Lung (tissue), 12 donors: ENCODE results near the gene LATS2. TPM values are rescaled to one million over a fixed set of nuclear protein-coding genes. Genes with fewer than 3 reads are reported as not detected.

ENCODE experiments used
- ATAC-seq: fragments of 200-7000 bp; cut with Tn5 transposase; one replicate; pipeline ENCODE4 v1.9.1; 2020; ENCODE audit warnings: moderate number of reproducible peaks; ENCODE audit not compliant: insufficient read depth, low FRiP score
- DNase-seq, 3 donors: peaks; one replicate each; pipeline ENCODE4 v3.0.0-alpha.2; 2013 to 2017
- H3K27ac ChIP-seq, 2 donors: one replicate each; pipeline ENCODE4 v1.5.1; 2013; ENCODE audit warnings: mild to moderate bottlenecking in 2 of 2, moderate library complexity in 2 of 2, control low read depth in 1 of 2, inconsistent platforms in 1 of 2, low read depth in 1 of 2, low read length in 1 of 2
- H3K27me3 ChIP-seq, 3 donors: one replicate each; pipeline ENCODE4 v1.5.1; 2013; ENCODE audit warnings: low read length in 2 of 3; ENCODE audit not compliant: control insufficient read depth in 3 of 3, insufficient read depth in 3 of 3
- H3K36me3 ChIP-seq, 4 donors: one replicate each; pipeline ENCODE4 v1.5.1; 2013; ENCODE audit warnings: low read length in 4 of 4, mild to moderate bottlenecking in 1 of 4, moderate library complexity in 1 of 4; ENCODE audit not compliant: control insufficient read depth in 4 of 4, insufficient read depth in 4 of 4
- H3K4me1 ChIP-seq, 5 donors: one replicate each; pipeline ENCODE4 v1.5.1; 2013; ENCODE audit warnings: low read length in 5 of 5, mild to moderate bottlenecking in 2 of 5, moderate library complexity in 1 of 5; ENCODE audit not compliant: control insufficient read depth in 5 of 5, insufficient read depth in 5 of 5
- H3K4me3 ChIP-seq: one replicate; pipeline ENCODE4 v1.5.1; 2013; ENCODE audit warnings: mild to moderate bottlenecking, control low read depth, moderate library complexity
- H3K9ac ChIP-seq, 2 donors: one replicate each; pipeline ENCODE4 v1.5.1; 2013; ENCODE audit warnings: low read length in 2 of 2, control low read depth in 1 of 2; ENCODE audit not compliant: insufficient read depth in 1 of 2
- H3K9me3 ChIP-seq, 4 donors: one replicate each; pipeline ENCODE4 v1.5.1; 2013; ENCODE audit warnings: low read length in 3 of 4, mild to moderate bottlenecking in 1 of 4, moderate library complexity in 1 of 4; ENCODE audit not compliant: control insufficient read depth in 4 of 4, insufficient read depth in 3 of 4
- CTCF ChIP-seq: IDR thresholded peaks from 2 replicates; pipeline ENCODE4 v1.5.1; 2012; ENCODE audit warnings: mild to moderate bottlenecking; ENCODE audit errors: control extremely low read depth, extremely low read depth
- WGBS, 2 donors: extraction: QIAGEN DNeasy Blood & Tissue Kit; methylation state at CpG; one replicate each; pipeline ENCODE4 v1.1.7; 2013; 5-methylcytosine and 5-hydroxymethylcytosine counted together
- polyA plus RNA-seq, 2 donors: library from polyadenylated mRNA; stranded (reverse); fragments of 200-250 nt; gene quantifications; one replicate each; pipeline ENCODE4 v1.2.1, GENCODE V29; 2013
- total RNA-seq, 2 donors: library from RNA; depleted of rRNA in 1 of 2; stranded (reverse); fragments of >200 nt in 1 of 2; gene quantifications; one replicate each; pipeline ENCODE4 v1.2.1, GENCODE V29; 2014 to 2021
- donor health status: control.
- donor health status: control.
- donor health status: Bipolar disorder and iron deficiency.
- donor health status: healthy.
- donor health status: DM: yes; HTN: yes; CAD: no.

The LATS2 gene
- total and polyA plus RNA-seq, 4 donors, result 7.7 to 37.5 (median 21.3) TPM

- Histone ChIP-seq H3K9ac (no peak overlapping the region), H3K36me3 (peaks cover 0 to 3% (median under 1%) of the 10 kb centered on the region in 4 donors), H3K27me3 (no peaks in the 10 kb centered on the region), H3K4me1 (peaks cover 4 to 16% (median 8%) of the 10 kb centered on the region in 5 donors), H3K9me3 (no peaks in the 10 kb centered on the region), H3K4me3 (no peak overlapping the region), H3K27ac (no peak overlapping the region)
- ATAC-seq, result no peak
- TF ChIP-seq CTCF, result no peak
- DNase-seq, result no peak
- WGBS, 2 donors, result 88% methylated on average over 6 of the region's 6 CpGs
These were observed 35.8 kb downstream of the LATS2 start for GRCh38 chr13:21025539-21025938.

GRCh38 chr13:21022056-21022979 lies 39.1 kb downstream of the LATS2 start:
- Histone ChIP-seq H3K9me3 (no peaks in the 10 kb centered on the region), H3K27me3 (no peaks in the 10 kb centered on the region), H3K4me3 (no peak overlapping the region), H3K36me3 (peaks cover 0 to 9% (median under 1%) of the 10 kb centered on the region in 4 donors), H3K4me1 (peaks cover 5 to 28% (median 12%) of the 10 kb centered on the region in 5 donors), H3K27ac (no peak overlapping the region), H3K9ac (no peak overlapping the region)
- 74 to 75% methylated on average over 11 of the region's 11 CpGs for WGBS, 2 donors
- DNase-seq, result no peak
- no peak for ATAC-seq
- no peak for TF ChIP-seq CTCF

GRCh38 chr13:21020581-21020980 lies 40.8 kb downstream of the LATS2 start:
- TF ChIP-seq CTCF, result no peak
- Histone ChIP-seq H3K27ac (peak overlapping the region; percentile 10 to 51), H3K27me3 (no peaks in the 10 kb centered on the region), H3K4me1 (peaks cover 8 to 38% (median 13%) of the 10 kb centered on the region in 5 donors), H3K4me3 (no peak overlapping the region), H3K9me3 (no peaks in the 10 kb centered on the region), H3K36me3 (peaks cover 0 to 9% (median 0%) of the 10 kb centered on the region in 4 donors), H3K9ac (no peak overlapping the region)
- 88% methylated on average over 4 of the region's 4 CpGs for WGBS, 2 donors
- ATAC-seq (no peak), DNase-seq (no peak)
